H1 (cell line): ENCODE data around the gene WDR19.

Experiments
- ASH2L ChIP-seq: fragments of 200-600, 300-600 bp; sonication (generic); IDR thresholded peaks from one replicate; pipeline ENCODE4 v1.7.1; 2017; ENCODE audit warnings: low read length
- BRCA1 ChIP-seq: IDR thresholded peaks from 2 replicates; pipeline ENCODE4 v1.6.1; 2012; ENCODE audit warnings: low read depth, low read length, improper control_type of control experiment
- CTCF ChIP-seq, 3 experiments: IDR thresholded peaks; 1 replicate in 2 of 3; 2 replicates in 1 of 3; pipeline versions ENCODE4 v1.5.1 to v1.6.1; 2011; ENCODE audit warnings: low read length in 3 of 3, mild to moderate bottlenecking in 3 of 3, inconsistent platforms in 2 of 3, low read depth in 1 of 3, moderate library complexity in 1 of 3; ENCODE audit not compliant: insufficient read depth in 1 of 3; ENCODE audit errors: control extremely low read depth in 1 of 3
- EP300 ChIP-seq, 2 experiments: IDR thresholded peaks; 1 replicate in 1 of 2; 2 replicates in 1 of 2; pipeline ENCODE4 v1.6.1; 2011 to 2012; ENCODE audit warnings: low read depth in 2 of 2, low read length in 2 of 2, mild to moderate bottlenecking in 2 of 2, borderline replicate concordance in 1 of 2, inconsistent platforms in 1 of 2, moderate library complexity in 1 of 2
- EZH2 ChIP-seq: fragments of 200-600 bp; sonication (generic); IDR thresholded peaks from 2 replicates; pipeline ENCODE4 v1.7.1; 2012; ENCODE audit warnings: low read depth, mild to moderate bottlenecking, moderate library complexity, low read length, inconsistent platforms; ENCODE audit not compliant: severe bottlenecking
- GABPA ChIP-seq: IDR thresholded peaks from 2 replicates; pipeline ENCODE4 v1.6.1; 2011; ENCODE audit warnings: mild to moderate bottlenecking, low read length, moderate library complexity, borderline replicate concordance; ENCODE audit not compliant: insufficient read depth
- GTF2F1 ChIP-seq: IDR thresholded peaks from 2 replicates; pipeline ENCODE4 v1.6.1; 2012; ENCODE audit warnings: low read depth, low read length, improper control_type of control experiment, borderline replicate concordance
- JUND ChIP-seq: IDR thresholded peaks from 2 replicates; pipeline ENCODE4 v1.6.1; 2011; ENCODE audit warnings: mild to moderate bottlenecking, improper control_type of control experiment, low read length
- POLR2A ChIP-seq, 2 experiments: IDR thresholded peaks; 1 replicate in 1 of 2; 2 replicates in 1 of 2; pipeline ENCODE4 v1.6.1; 2011; ENCODE audit warnings: low read depth in 2 of 2, low read length in 2 of 2, mild to moderate bottlenecking in 2 of 2; ENCODE audit errors: control extremely low read depth in 1 of 2
- SIN3A ChIP-seq, 2 experiments: IDR thresholded peaks in 1 of 2; conservative IDR thresholded peaks in 1 of 2; 2 replicates each; pipeline ENCODE4 v1.6.1; 2011 to 2012; ENCODE audit warnings: low read length in 2 of 2, improper control_type of control experiment in 1 of 2, low read depth in 1 of 2, mild to moderate bottlenecking in 1 of 2
- USF2 ChIP-seq: IDR thresholded peaks from 2 replicates; pipeline ENCODE4 v1.6.1; 2011; ENCODE audit warnings: low read length, improper control_type of control experiment
- YY1 ChIP-seq: IDR thresholded peaks from 2 replicates; pipeline ENCODE4 v1.6.1; 2011; ENCODE audit warnings: low read depth, mild to moderate bottlenecking, low read length

GRCh38 chr4:39235021-39235420 is 52.7 kb downstream of the WDR19 start:
- TF ChIP-seq CTCF (IDR thresholded peaks at IDR 0.05; ENCODE audit: control extremely low read depth in 1 of 3, insufficient read depth in 1 of 3, low read depth in 1 of 3, low read length in 3 of 3) (no peak), GTF2F1 (no peak), EP300 (IDR thresholded peaks at IDR 0.05; ENCODE audit: borderline replicate concordance in 1 of 2, low read depth in 2 of 2, low read length in 2 of 2) (no peak), SIN3A (conservative IDR thresholded peaks at IDR 0.05 in 1 of 2, IDR thresholded peaks at IDR 0.05 in 1 of 2; ENCODE audit: low read depth in 1 of 2, low read length in 2 of 2) (no peak), GABPA (no peak), JUND (no peak), ASH2L (no peak), POLR2A (IDR thresholded peaks at IDR 0.05; ENCODE audit: control extremely low read depth in 1 of 2, low read depth in 2 of 2, low read length in 2 of 2) (no peak), BRCA1 (no peak), EZH2 (no peak), USF2 (no peak), YY1 (no peak)
